Neural cell (in vitro differentiated cells): ENCODE measurements around the gene SYNPO2. TPM values are rescaled to one million over a fixed set of nuclear protein-coding genes. Genes with fewer than 3 reads are reported as not detected.

Source experiments
- H2AFZ ChIP-seq: fragments of 200-600, 300-800 bp; sonication (generic), shearing (Covaris generic); 2 replicates; pipeline ENCODE4 v1.6.0; 2014; ENCODE audit warnings: low read depth, mild to moderate bottlenecking, antibody characterized with exemption, low read length, moderate library complexity
- H3F3A ChIP-seq: fragments of 200-600 bp; shearing (Covaris generic); 2 replicates; pipeline ENCODE4 v1.6.1; 2016; ENCODE audit warnings: mild to moderate bottlenecking, moderate library complexity, mixed read lengths, antibody characterized with exemption, low read length; ENCODE audit not compliant: insufficient read depth, poor library complexity, severe bottlenecking
- H3K27ac ChIP-seq: fragments of 200-600, 300-800 bp; sonication (generic), shearing (Covaris generic); 2 replicates; pipeline ENCODE4 v1.5.1; 2014; ENCODE audit warnings: mild to moderate bottlenecking, low read length, moderate library complexity
- H3K27me3 ChIP-seq: fragments of 300-800, 200-600 bp; sonication (generic), shearing (Covaris generic); 2 replicates; pipeline ENCODE4 v1.6.0; 2014; ENCODE audit warnings: mild to moderate bottlenecking, low read depth, low read length, moderate library complexity; ENCODE audit not compliant: insufficient read depth
- H3K36me3 ChIP-seq: fragments of 300-800, 200-600 bp; sonication (generic), shearing (Covaris generic); 2 replicates; pipeline ENCODE4 v1.5.1; 2014; ENCODE audit warnings: mild to moderate bottlenecking, antibody characterized with exemption, low read length, moderate library complexity; ENCODE audit not compliant: insufficient read depth
- H3K4me2 ChIP-seq: fragments of 300-800, 200-600 bp; sonication (generic), shearing (Covaris generic); 2 replicates; pipeline ENCODE4 v1.6.0; 2014; ENCODE audit warnings: mild to moderate bottlenecking, low read length
- H3K4me3 ChIP-seq: fragments of 300-800, 200-600 bp; sonication (generic), shearing (Covaris generic); 2 replicates; pipeline ENCODE4 v1.5.1; 2014; ENCODE audit warnings: mild to moderate bottlenecking, low read length, moderate library complexity
- H3K79me2 ChIP-seq: fragments of 200-600 bp; shearing (Covaris generic); replicated peaks from 2 replicates; pipeline ENCODE4 v1.6.0; 2014; ENCODE audit warnings: mild to moderate bottlenecking, low read length, moderate library complexity; ENCODE audit not compliant: insufficient read depth
- H3K9ac ChIP-seq: fragments of 300-800, 200-600 bp; sonication (generic), shearing (Covaris generic); 2 replicates; pipeline ENCODE4 v1.6.1; 2016; ENCODE audit warnings: mild to moderate bottlenecking, low read length, mixed read lengths
- H3K9me2 ChIP-seq: fragments of 200-600 bp; shearing (Covaris generic); 2 replicates; pipeline ENCODE4 v1.6.1; 2016; ENCODE audit warnings: mild to moderate bottlenecking, low read length, mixed read lengths; ENCODE audit not compliant: insufficient read depth
- H3K9me3 ChIP-seq: fragments of 200-600, 300-800 bp; sonication (generic), shearing (Covaris generic); 2 replicates; pipeline ENCODE4 v1.6.1; 2016; ENCODE audit warnings: mild to moderate bottlenecking, mixed run types, low read length, moderate library complexity, mixed read lengths
- H4K20me1 ChIP-seq: fragments of 200-600 bp; shearing (Covaris generic); 2 replicates; pipeline ENCODE4 v1.6.1; 2016; ENCODE audit warnings: mild to moderate bottlenecking, mixed run types; ENCODE audit not compliant: insufficient read depth
- CTCF ChIP-seq: fragments of 450-650 bp; IDR thresholded peaks from 2 replicates; pipeline ENCODE4 v1.5.1; 2014; ENCODE audit warnings: antibody characterized with exemption, mild to moderate bottlenecking, moderate library complexity; ENCODE audit not compliant: poor library complexity, severe bottlenecking
- EP300 ChIP-seq: fragments of 450-650 bp; conservative IDR thresholded peaks from 2 replicates; pipeline ENCODE4 v1.6.1; 2014; ENCODE audit warnings: antibody characterized with exemption, mild to moderate bottlenecking, moderate library complexity; ENCODE audit not compliant: poor library complexity, severe bottlenecking
- EZH2 ChIP-seq: fragments of 200-600, 300-800 bp; shearing (Covaris generic), sonication (generic); IDR thresholded peaks from 2 replicates; pipeline ENCODE4 v1.6.1; 2014; ENCODE audit warnings: antibody characterized with exemption, low read length, borderline replicate concordance, mild to moderate bottlenecking; ENCODE audit not compliant: insufficient read depth, poor library complexity, severe bottlenecking
- MXI1 ChIP-seq: fragments of 450-650 bp; conservative IDR thresholded peaks from 2 replicates; pipeline ENCODE4 v1.6.1; 2014; ENCODE audit warnings: antibody characterized with exemption, mild to moderate bottlenecking; ENCODE audit not compliant: poor library complexity, severe bottlenecking
- POLR2AphosphoS5 ChIP-seq: IDR thresholded peaks from 2 replicates; pipeline ENCODE4 v1.6.1; 2012
- RAD21 ChIP-seq: fragments of 450-650 bp; conservative IDR thresholded peaks from 2 replicates; pipeline ENCODE4 v1.6.1; 2014; ENCODE audit warnings: antibody characterized with exemption, mild to moderate bottlenecking, moderate library complexity
- REST ChIP-seq: IDR thresholded peaks from 2 replicates; pipeline ENCODE4 v1.6.1; 2012; ENCODE audit warnings: borderline replicate concordance
- SMC3 ChIP-seq: fragments of 450-650 bp; conservative IDR thresholded peaks from 2 replicates; pipeline ENCODE4 v1.6.1; 2014; ENCODE audit warnings: antibody characterized with exemption, mild to moderate bottlenecking, moderate library complexity; ENCODE audit not compliant: poor library complexity
- TAF1 ChIP-seq: IDR thresholded peaks from 2 replicates; pipeline ENCODE4 v1.6.1; 2012; ENCODE audit warnings: low read depth
- polyA plus RNA-seq: library from polyadenylated mRNA; depleted of rRNA; stranded (reverse); fragments of >200 nt; gene quantifications from 2 replicates; pipeline ENCODE4 v1.2.3, GENCODE V29; 2014

SYNPO2 gene
- polyA plus RNA-seq, 1 donor from 2014 or later = 0.14 TPM

GRCh38 chr4:118898684-118899138, 10.1 kb downstream of the SYNPO2 start:
- no peaks in the 10 kb centered on the region for H3K79me2 ChIP-seq
- H3F3A ChIP-seq = no peaks in the 10 kb centered on the region
- H2AFZ ChIP-seq = no peak overlapping the region
- H3K9me2 ChIP-seq = no peaks in the 10 kb centered on the region
- TF ChIP-seq REST = no peak
- TF ChIP-seq EP300 = no peak
- no peak for TF ChIP-seq POLR2AphosphoS5
- TF ChIP-seq TAF1 = no peak
- no peak for TF ChIP-seq SMC3
- no peak for TF ChIP-seq MXI1
- TF ChIP-seq CTCF = no peak
- no peak for TF ChIP-seq RAD21
- TF ChIP-seq EZH2 = no peak
- H3K9me3 ChIP-seq = no peaks in the 10 kb centered on the region
- H3K4me2 ChIP-seq = no peak overlapping the region
- H3K27me3 ChIP-seq = no peaks in the 10 kb centered on the region
- H3K4me3 ChIP-seq = no peak overlapping the region
- no peak overlapping the region for H3K9ac ChIP-seq
- no peak overlapping the region for H3K27ac ChIP-seq
- H3K36me3 ChIP-seq = no peaks in the 10 kb centered on the region
- no peaks in the 10 kb centered on the region for H4K20me1 ChIP-seq

- no peaks in the 10 kb centered on the region for H4K20me1 ChIP-seq
- no peaks in the 10 kb centered on the region for H3F3A ChIP-seq
- H3K9me2 ChIP-seq = no peaks in the 10 kb centered on the region
- no peak overlapping the region for H3K9ac ChIP-seq
- no peak overlapping the region for H3K4me2 ChIP-seq
- no peak overlapping the region for H2AFZ ChIP-seq
- no peaks in the 10 kb centered on the region for H3K9me3 ChIP-seq
- no peaks in the 10 kb centered on the region for H3K36me3 ChIP-seq
- H3K79me2 ChIP-seq = no peaks in the 10 kb centered on the region
- no peak overlapping the region for H3K4me3 ChIP-seq
- H3K27ac ChIP-seq = no peak overlapping the region
- TF ChIP-seq RAD21 = no peak
- TF ChIP-seq CTCF = no peak
- no peak for TF ChIP-seq REST
- no peak for TF ChIP-seq MXI1
- TF ChIP-seq EZH2 = no peak
- no peak for TF ChIP-seq POLR2AphosphoS5
- TF ChIP-seq TAF1 = no peak
- no peak for TF ChIP-seq SMC3
- no peak for TF ChIP-seq EP300
- no peaks in the 10 kb centered on the region for H3K27me3 ChIP-seq
Measured at GRCh38 chr4:118904418-118904817, 15.8 kb downstream of the SYNPO2 start.
